Gastrocnemius medialis (tissue), 4 donors: Measurements from ENCODE around the gene LEKR1. TPM values are rescaled to one million over a fixed set of nuclear protein-coding genes. Genes with fewer than 3 reads are reported as not detected.

Experiments
- ATAC-seq, 2 donors: fragments of 150-250 bp; one replicate each; pipeline ENCODE4 v1.9.1; 2016
- DNase-seq, 2 donors: peaks; one replicate each; pipeline ENCODE4 v3.0.0-alpha.2; 2019
- H3K27ac ChIP-seq, 4 donors: fragments of 200-600 bp; sonication (generic); 1 replicate in 1 of 4; 2 replicates in 3 of 4; pipeline ENCODE4 v1.5.1; 2016 to 2018; ENCODE audit warnings: mild to moderate bottlenecking in 2 of 4, moderate library complexity in 1 of 4
- H3K27me3 ChIP-seq, 3 donors: fragments of 200-600 bp; sonication (generic) in 2 of 3; 1 replicate in 1 of 3; 2 replicates in 2 of 3; pipeline versions ENCODE4 v1.5.1 to v1.6.0; 2016 to 2019; ENCODE audit warnings: mild to moderate bottlenecking in 1 of 3, moderate library complexity in 1 of 3
- H3K36me3 ChIP-seq, 2 donors: fragments of 200-600 bp; sonication (generic) in 1 of 2; one replicate each; pipeline ENCODE4 v1.5.1; 2017 to 2018
- H3K4me1 ChIP-seq, 2 donors: fragments of 200-600 bp; sonication (generic) in 1 of 2; one replicate each; pipeline ENCODE4 v1.5.1; 2016 to 2017; ENCODE audit warnings: mild to moderate bottlenecking in 2 of 2
- H3K4me3 ChIP-seq, 4 donors: fragments of 200-600 bp; sonication (generic) in 3 of 4; 1 replicate in 1 of 4; 2 replicates in 3 of 4; pipeline ENCODE4 v1.5.1; 2016 to 2019; ENCODE audit warnings: mild to moderate bottlenecking in 2 of 4
- H3K9me3 ChIP-seq, 3 donors: fragments of 200-600 bp; sonication (generic) in 2 of 3; 1 replicate in 1 of 3; 2 replicates in 2 of 3; pipeline ENCODE4 v1.5.1; 2016 to 2019
- POLR2A ChIP-seq, 2 donors: fragments of 450-650 bp; IDR thresholded peaks; one replicate each; pipeline ENCODE4 v1.6.1; 2017; ENCODE audit warnings: antibody characterized with exemption in 2 of 2, mild to moderate bottlenecking in 2 of 2, moderate library complexity in 2 of 2
- in situ Hi-C, 4 donors: fragments of 200-750 bp; cut with MboI; loops; one replicate each; pipeline versions ENCODE4 v1.15.0 to v1.8.0; 2017; ENCODE audit warnings: low sequenced_read_pairs in 4 of 4
- intact Hi-C: fragments of 100-400 bp; cut with DNase I; formaldehyde crosslinking; loops from one replicate; pipeline ENCODE4 v1.15.1; 2023; ENCODE audit warnings: low total_unique reads
- total RNA-seq, 4 donors: library from RNA; depleted of rRNA; stranded (reverse); fragments of >200 nt; gene quantifications; one replicate each; pipeline versions ENCODE4 v1.1.0 to v1.2.3, GENCODE V29; 2016
- TF ChIP-seq, protein P1 (sequence below), 5 experiments: fragments of 450-650 bp in 3 of 5; fragments of 200-600 bp in 2 of 5; sonication (generic) in 2 of 5; IDR thresholded peaks in 4 of 5; conservative IDR thresholded peaks in 1 of 5; 1 replicate in 4 of 5; 2 replicates in 1 of 5; pipeline ENCODE4 v1.5.1; 2016 to 2019; ENCODE audit warnings: antibody characterized with exemption in 5 of 5, mild to moderate bottlenecking in 3 of 5, moderate library complexity in 3 of 5

LEKR1 gene
- total RNA-seq, 4 donors from 2014 or later, result 0.20 to 0.56 TPM; not detected in 2

DNA sequence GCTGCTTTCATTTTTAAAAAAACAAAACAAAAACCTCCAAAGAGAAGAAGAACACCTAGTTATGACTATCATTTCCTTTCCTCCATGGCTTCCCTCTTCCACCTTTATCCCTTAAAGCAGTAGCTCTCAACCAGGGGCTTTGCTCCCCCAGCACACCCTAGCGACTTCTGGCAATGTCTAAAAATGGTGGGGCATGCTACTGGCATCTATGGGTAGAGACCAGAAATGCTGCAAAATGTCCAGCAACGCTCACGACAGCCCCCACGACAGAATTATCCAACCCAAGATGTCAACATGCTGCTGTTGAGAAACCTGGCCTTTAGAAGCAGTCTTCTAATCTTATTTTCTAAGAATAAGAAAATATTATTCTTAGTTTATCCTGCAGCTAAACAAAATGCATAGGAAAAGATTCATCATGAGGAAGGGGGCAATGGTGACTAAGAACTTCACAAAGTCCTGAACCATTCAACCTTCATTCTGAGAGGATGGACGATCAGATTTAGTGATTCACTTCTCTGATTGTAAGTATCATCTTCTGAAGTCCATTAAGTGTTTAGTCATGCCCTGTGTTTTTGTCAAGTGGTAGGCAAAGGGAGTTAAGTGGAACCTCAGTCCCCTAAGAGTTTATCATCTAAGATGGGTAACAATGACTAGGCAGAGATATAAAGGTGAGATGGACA, 252.1 kb downstream of the LEKR1 start:
- DNase-seq (no peak), ATAC-seq (no peak)
- peak overlapping the region in 3 of 4 donors; percentile 23 to 63 (median 42) for H3K27ac ChIP-seq
- peaks cover 3 to 22% of the 10 kb centered on the region in 2 donors for H3K4me1 ChIP-seq
- intact Hi-C loops, result no loop called here
- no peaks in the 10 kb centered on the region for H3K36me3 ChIP-seq
- no peaks in the 10 kb centered on the region for H3K27me3 ChIP-seq
- H3K9me3 ChIP-seq, result no peaks in the 10 kb centered on the region
- in situ Hi-C loops, result loop anchor here in 3 of 4 donors (10.0 to 25.0 kb wide), 3 partner anchors 391 to 923 kb away; no protein-coding TSS in a partner anchor
- H3K4me3 ChIP-seq, result no peak overlapping the region
- TF ChIP-seq, protein P1, sequence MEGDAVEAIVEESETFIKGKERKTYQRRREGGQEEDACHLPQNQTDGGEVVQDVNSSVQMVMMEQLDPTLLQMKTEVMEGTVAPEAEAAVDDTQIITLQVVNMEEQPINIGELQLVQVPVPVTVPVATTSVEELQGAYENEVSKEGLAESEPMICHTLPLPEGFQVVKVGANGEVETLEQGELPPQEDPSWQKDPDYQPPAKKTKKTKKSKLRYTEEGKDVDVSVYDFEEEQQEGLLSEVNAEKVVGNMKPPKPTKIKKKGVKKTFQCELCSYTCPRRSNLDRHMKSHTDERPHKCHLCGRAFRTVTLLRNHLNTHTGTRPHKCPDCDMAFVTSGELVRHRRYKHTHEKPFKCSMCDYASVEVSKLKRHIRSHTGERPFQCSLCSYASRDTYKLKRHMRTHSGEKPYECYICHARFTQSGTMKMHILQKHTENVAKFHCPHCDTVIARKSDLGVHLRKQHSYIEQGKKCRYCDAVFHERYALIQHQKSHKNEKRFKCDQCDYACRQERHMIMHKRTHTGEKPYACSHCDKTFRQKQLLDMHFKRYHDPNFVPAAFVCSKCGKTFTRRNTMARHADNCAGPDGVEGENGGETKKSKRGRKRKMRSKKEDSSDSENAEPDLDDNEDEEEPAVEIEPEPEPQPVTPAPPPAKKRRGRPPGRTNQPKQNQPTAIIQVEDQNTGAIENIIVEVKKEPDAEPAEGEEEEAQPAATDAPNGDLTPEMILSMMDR (IDR thresholded peaks at IDR 0.05 in 4 of 5, conservative IDR thresholded peaks at IDR 0.05 in 1 of 5), result no peak
- TF ChIP-seq POLR2A (IDR thresholded peaks at IDR 0.05), result no peak

DNA sequence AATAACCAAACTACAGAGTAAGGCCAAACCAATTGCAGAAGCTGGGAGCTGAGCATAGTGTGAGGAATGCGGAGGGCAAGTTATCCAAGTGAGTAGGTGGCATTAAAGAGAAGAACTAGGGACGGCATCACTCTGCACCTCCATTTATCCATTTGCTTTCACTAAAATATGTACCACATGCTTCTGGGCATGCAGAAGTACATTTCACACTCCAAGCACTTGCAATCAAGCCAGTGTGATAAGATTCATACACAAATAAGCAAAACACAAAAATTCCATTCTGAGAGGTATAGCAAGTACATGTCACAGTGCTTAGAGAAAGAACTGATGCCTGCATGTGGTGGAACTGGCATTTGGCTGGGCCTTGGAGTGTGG, 252.6 kb downstream of the LEKR1 start:
- no peak for TF ChIP-seq POLR2A (IDR thresholded peaks at IDR 0.05)
- TF ChIP-seq, protein P1 (IDR thresholded peaks at IDR 0.05 in 4 of 5, conservative IDR thresholded peaks at IDR 0.05 in 1 of 5), result no peak
- Histone ChIP-seq H3K4me1 (peaks cover 3 to 22% of the 10 kb centered on the region in 2 donors), H3K9me3 (no peaks in the 10 kb centered on the region), H3K4me3 (no peak overlapping the region), H3K36me3 (no peaks in the 10 kb centered on the region), H3K27ac (no peak overlapping the region), H3K27me3 (no peaks in the 10 kb centered on the region)
- intact Hi-C loops (no loop called here), in situ Hi-C loops (loop anchor here in 3 of 4 donors (10.0 to 25.0 kb wide), 3 partner anchors 391 to 924 kb away; no protein-coding TSS in a partner anchor)
- no peak for ATAC-seq
- DNase-seq, result no peak

DNA sequence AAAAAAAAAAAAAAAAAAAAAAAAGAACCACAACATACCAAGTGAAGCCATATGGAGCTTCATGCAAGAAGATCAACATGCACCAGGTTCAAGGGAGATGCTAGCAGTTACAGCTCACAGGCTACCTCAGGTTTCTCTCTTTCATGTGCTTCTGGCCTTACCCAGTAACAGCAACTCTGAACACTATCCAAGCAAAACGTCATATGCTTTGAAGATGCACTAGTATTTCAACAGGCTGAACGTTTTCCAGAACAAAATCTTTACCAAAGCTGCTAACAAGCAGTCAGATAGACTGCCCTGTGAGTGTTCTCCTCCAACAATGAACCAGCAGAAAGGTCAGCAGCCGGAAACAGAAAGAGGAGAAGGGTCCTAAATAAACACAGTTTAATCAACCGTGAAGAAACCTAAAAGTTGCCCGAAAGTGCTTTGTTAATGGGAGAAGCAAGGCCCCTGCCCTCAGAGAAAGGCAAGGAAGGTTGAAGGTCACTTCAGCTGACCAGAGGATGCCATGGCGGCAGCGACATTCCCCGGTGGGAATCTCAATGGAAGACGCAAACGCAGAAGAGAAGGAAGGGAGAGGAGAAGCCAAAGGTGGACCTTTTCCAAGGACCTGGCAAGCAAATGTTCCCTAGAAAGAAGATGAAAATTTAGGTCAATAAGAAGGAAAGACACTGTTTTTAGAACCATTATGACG, 253.7 kb downstream of the LEKR1 start:
- Histone ChIP-seq H3K27me3 (no peaks in the 10 kb centered on the region), H3K4me3 (no peak overlapping the region), H3K36me3 (no peaks in the 10 kb centered on the region), H3K4me1 (peaks cover 3 to 22% of the 10 kb centered on the region in 2 donors), H3K9me3 (no peaks in the 10 kb centered on the region), H3K27ac (no peak overlapping the region)
- ATAC-seq (no peak), DNase-seq (no peak)
- in situ Hi-C loops (loop anchor here (5.0 to 25.0 kb wide), 10 partner anchors 55 to 925 kb away; partner anchors contain the start of genes LEKR1 (in 2 of the 4), SSR3 (in 2 of the 4) and TIPARP (in 1 of the 4)), intact Hi-C loops (loop anchor here (2.0 to 5.0 kb wide), 3 partner anchors 523 to 1562 kb away; partner anchors contain the start of genes GFM1 and SSR3)
- TF ChIP-seq, protein P1 (IDR thresholded peaks at IDR 0.05 in 4 of 5, conservative IDR thresholded peaks at IDR 0.05 in 1 of 5), result no peak
- no peak for TF ChIP-seq POLR2A (IDR thresholded peaks at IDR 0.05)

DNA sequence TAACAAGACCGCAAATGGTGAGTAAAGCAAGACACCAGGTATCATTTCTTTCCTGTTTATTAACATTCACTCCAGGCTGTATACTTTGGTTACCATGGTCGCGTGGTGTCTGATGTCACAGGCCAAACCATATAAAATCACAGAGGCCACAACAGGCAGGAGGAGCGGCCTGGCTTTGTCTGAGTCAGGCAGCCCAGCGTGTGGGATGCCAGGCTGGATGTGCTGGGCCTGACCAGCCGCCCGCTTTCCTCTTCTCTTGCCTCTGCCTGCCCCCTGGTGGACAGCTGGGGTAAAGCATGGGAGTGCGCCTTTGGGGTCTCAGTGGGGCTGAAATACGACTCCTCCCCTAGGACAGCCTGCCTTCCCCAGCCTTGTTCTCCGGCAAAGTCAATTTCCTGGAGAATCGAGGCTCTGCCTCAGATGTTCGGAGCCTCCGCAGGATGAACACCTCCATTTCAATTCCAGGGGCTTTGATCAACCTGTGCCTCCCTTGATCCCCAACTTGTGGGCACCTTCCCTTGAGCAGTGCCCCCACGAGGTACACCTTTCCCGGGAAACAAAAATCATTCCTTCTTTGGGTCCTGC, 255.6 kb downstream of the LEKR1 start:
- intact Hi-C loops (loop anchor here (1.0 to 5.0 kb wide), 4 partner anchors 407 to 1561 kb away; partner anchors contain the start of genes GFM1, SSR3 and TIPARP), in situ Hi-C loops (loop anchor here (5.0 to 25.0 kb wide), 9 partner anchors 53 to 919 kb away; partner anchors contain the start of genes LEKR1 (in 2 of the 4), SSR3 (in 2 of the 4) and TIPARP (in 1 of the 4))
- no peaks in the 10 kb centered on the region for H3K9me3 ChIP-seq
- H3K4me3 ChIP-seq, result no peak overlapping the region
- DNase-seq (peak; percentile 73 to 81), ATAC-seq (peak; percentile 45 to 60)
- H3K4me1 ChIP-seq, result peaks cover 18 to 28% of the 10 kb centered on the region in 2 donors
- H3K27me3 ChIP-seq, result no peaks in the 10 kb centered on the region
- peak overlapping the region; percentile 20 to 75 (median 56) for H3K27ac ChIP-seq
- TF ChIP-seq POLR2A (IDR thresholded peaks at IDR 0.05), result peak; percentile 36
- TF ChIP-seq, protein P1 (IDR thresholded peaks at IDR 0.05 in 4 of 5, conservative IDR thresholded peaks at IDR 0.05 in 1 of 5), result peak; percentile 91 to 98 (median 96)
- H3K36me3 ChIP-seq, result no peaks in the 10 kb centered on the region
